HG02798 (cell line): ENCODE results near the gene PTPRA.
A peak's percentile ranks its signal among the peaks of the same experiment; 100 is the strongest.
"Not testable (repeated sequence)": the region's sequence is repeated elsewhere in the genome, so short reads cannot be mapped to it uniquely, and the experiment has no call there.

Experiments used
- ATAC-seq: cut with Tn5 transposase; IDR thresholded peaks from one replicate; pipeline ENCODE4 v1.9.1; 2021; ENCODE audit warnings: mild to moderate bottlenecking; ENCODE audit not compliant: unreplicated experiment, poor library complexity

PTPRA gene

GRCh38 chr20:3032624-3033023 lies 159.3 kb downstream of the PTPRA start:
- no peak for ATAC-seq

GRCh38 chr20:3037654-3038053 lies 164.4 kb downstream of the PTPRA start:
- no peak for ATAC-seq

- no peak for ATAC-seq
These were observed 165.2 kb downstream of the PTPRA start for GRCh38 chr20:3038454-3038853.

GRCh38 chr20:3039426-3039825 lies 166.1 kb downstream of the PTPRA start:
- ATAC-seq = no peak

- ATAC-seq = no peak
These were observed 166.8 kb downstream of the PTPRA start for GRCh38 chr20:3040086-3040485.

- ATAC-seq = no peak
These were observed 168.7 kb downstream of the PTPRA start for GRCh38 chr20:3041854-3042409.

GRCh38 chr20:3042625-3043024 lies 169.3 kb downstream of the PTPRA start:
- ATAC-seq = no peak

- no peak for ATAC-seq
These were observed 170.0 kb downstream of the PTPRA start, which contains the start of gene GNRH2 for GRCh38 chr20:3043322-3043721. Gene GNRH2 (plus strand): TSS chr20:3043622. CDS start chr20:3044415, 793 bp downstream.

GRCh38 chr20:3044336-3044965 lies 171.2 kb downstream of the PTPRA start:
- no peak for ATAC-seq

- peak; percentile 51 for ATAC-seq
These were observed 171.9 kb downstream of the PTPRA start for GRCh38 chr20:3045042-3045815.

- ATAC-seq = peak; percentile 91
These were observed 172.8 kb downstream of the PTPRA start, which contains the start of gene MRPS26 for GRCh38 chr20:3045816-3046676. Gene MRPS26 (plus strand): TSS chr20:3046052. CDS start chr20:3046069, 17 bp downstream.

- ATAC-seq = no peak
These were observed 173.6 kb downstream of the PTPRA start for GRCh38 chr20:3046677-3047462.

GRCh38 chr20:3047486-3048419 lies 174.5 kb downstream of the PTPRA start:
- no peak for ATAC-seq

- no peak for ATAC-seq
These were observed 178.2 kb downstream of the PTPRA start for GRCh38 chr20:3051385-3052019.

GRCh38 chr20:3059489-3059888 lies 186.2 kb downstream of the PTPRA start:
- ATAC-seq = no peak

GRCh38 chr20:3064119-3064518 lies 190.8 kb downstream of the PTPRA start:
- not testable (repeated sequence) for ATAC-seq

GRCh38 chr20:3067139-3068014 lies 194.1 kb downstream of the PTPRA start:
- ATAC-seq = no peak
